A549 (cell line): ENCODE results near the gene ILDR2.

Source experiments
- BHLHE40 ChIP-seq: IDR thresholded peaks from 2 replicates; pipeline ENCODE4 v1.6.1; 2012; ENCODE audit warnings: low read depth, low read length, inconsistent platforms
- CHD2 ChIP-seq: fragments of 150-350 bp; IDR thresholded peaks from 2 replicates; pipeline ENCODE4 v1.6.1; 2014; ENCODE audit warnings: low read length; ENCODE audit not compliant: partially characterized antibody
- ESRRA ChIP-seq: fragments of 150-350 bp; IDR thresholded peaks from 2 replicates; pipeline ENCODE4 v1.6.1; 2014; ENCODE audit warnings: mild to moderate bottlenecking, low read length, borderline replicate concordance
- HOXA7 ChIP-seq: fragments of 250-450 bp; sonication (Bioruptor Pico); IDR thresholded peaks from 2 replicates; pipeline ENCODE4 v1.5.0; 2020; ENCODE audit warnings: mild to moderate bottlenecking, moderate library complexity
- KDM5A ChIP-seq: fragments of 200-600 bp; sonication (generic); IDR thresholded peaks from 2 replicates; pipeline ENCODE4 v1.6.1; 2016; ENCODE audit warnings: antibody characterized with exemption, mild to moderate bottlenecking
- PHF8 ChIP-seq: fragments of 200-600 bp; sonication (generic); IDR thresholded peaks from 2 replicates; pipeline ENCODE4 v1.6.1; 2016; ENCODE audit warnings: low read depth, mild to moderate bottlenecking, antibody characterized with exemption, moderate library complexity, borderline replicate concordance
- POLR2A ChIP-seq: IDR thresholded peaks from 2 replicates; pipeline ENCODE4 v1.6.1; 2012; ENCODE audit warnings: mild to moderate bottlenecking, low read length
- RNF2 ChIP-seq: fragments of 200-600 bp; sonication (generic); IDR thresholded peaks from 2 replicates; pipeline ENCODE4 v1.6.1; 2016; ENCODE audit warnings: low read depth, mild to moderate bottlenecking, antibody characterized with exemption, moderate library complexity, borderline replicate concordance
- TFCP2L1 ChIP-seq: fragments of 250-450 bp; sonication (Bioruptor Pico); IDR thresholded peaks from 2 replicates; pipeline ENCODE4 v1.5.0; 2021; ENCODE audit warnings: mild to moderate bottlenecking
- TF ChIP-seq, protein P1 (sequence below): fragments of >200 bp; sonication (Bioruptor Twin); formaldehyde crosslinking; IDR thresholded peaks from 3 replicates; pipeline ENCODE4 v1.5.1; 2016
- TF ChIP-seq, protein P2 (sequence below): IDR thresholded peaks from 2 replicates; pipeline ENCODE4 v1.6.1; 2012; ENCODE audit warnings: low read depth, borderline replicate concordance
- TF ChIP-seq, protein P3 (sequence below): fragments of 250-450 bp; sonication (Bioruptor Pico); IDR thresholded peaks from 2 replicates; pipeline ENCODE4 v1.5.0; 2021; ENCODE audit warnings: mild to moderate bottlenecking, moderate library complexity, borderline replicate concordance
- TF ChIP-seq, protein P4 (sequence below): fragments of 200-600 bp; sonication (generic); IDR thresholded peaks from 2 replicates; pipeline ENCODE4 v1.6.1; 2016; ENCODE audit warnings: antibody characterized with exemption, mild to moderate bottlenecking, moderate library complexity
- TF ChIP-seq, protein P5 (sequence below): fragments of >200 bp; sonication (Bioruptor Twin); formaldehyde crosslinking; IDR thresholded peaks from 3 replicates; pipeline ENCODE4 v1.6.1; 2016

DNA sequence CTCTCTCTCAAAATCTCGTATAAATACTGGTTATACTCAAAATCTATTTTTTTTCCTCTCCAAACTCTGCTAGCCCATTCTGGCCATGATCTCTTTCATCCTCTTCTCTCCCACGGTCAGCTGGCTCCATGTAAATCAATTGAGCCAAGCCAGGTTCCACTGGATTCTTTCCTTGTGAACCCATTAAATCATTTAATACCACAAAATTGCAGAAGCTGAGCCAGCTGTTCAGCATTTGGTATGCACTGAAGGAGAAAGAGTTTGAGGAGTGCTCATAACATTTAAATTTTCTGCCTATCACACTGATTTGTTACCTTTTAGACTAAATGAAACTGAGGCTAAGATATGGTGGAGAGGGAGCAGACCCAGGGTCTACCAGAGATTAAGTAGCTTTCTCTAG lies 70.2 kb downstream of the ILDR2 start:
- TF ChIP-seq RNF2 (no peak), CHD2 (no peak), HOXA7 (CRISPR knock-in tag) (no peak), PHF8 (no peak), KDM5A (no peak), POLR2A (no peak), ESRRA (no peak), TFCP2L1 (no peak), BHLHE40 (no peak)
- TF ChIP-seq, protein P1, sequence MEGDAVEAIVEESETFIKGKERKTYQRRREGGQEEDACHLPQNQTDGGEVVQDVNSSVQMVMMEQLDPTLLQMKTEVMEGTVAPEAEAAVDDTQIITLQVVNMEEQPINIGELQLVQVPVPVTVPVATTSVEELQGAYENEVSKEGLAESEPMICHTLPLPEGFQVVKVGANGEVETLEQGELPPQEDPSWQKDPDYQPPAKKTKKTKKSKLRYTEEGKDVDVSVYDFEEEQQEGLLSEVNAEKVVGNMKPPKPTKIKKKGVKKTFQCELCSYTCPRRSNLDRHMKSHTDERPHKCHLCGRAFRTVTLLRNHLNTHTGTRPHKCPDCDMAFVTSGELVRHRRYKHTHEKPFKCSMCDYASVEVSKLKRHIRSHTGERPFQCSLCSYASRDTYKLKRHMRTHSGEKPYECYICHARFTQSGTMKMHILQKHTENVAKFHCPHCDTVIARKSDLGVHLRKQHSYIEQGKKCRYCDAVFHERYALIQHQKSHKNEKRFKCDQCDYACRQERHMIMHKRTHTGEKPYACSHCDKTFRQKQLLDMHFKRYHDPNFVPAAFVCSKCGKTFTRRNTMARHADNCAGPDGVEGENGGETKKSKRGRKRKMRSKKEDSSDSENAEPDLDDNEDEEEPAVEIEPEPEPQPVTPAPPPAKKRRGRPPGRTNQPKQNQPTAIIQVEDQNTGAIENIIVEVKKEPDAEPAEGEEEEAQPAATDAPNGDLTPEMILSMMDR, result no peak
- TF ChIP-seq, protein P2, sequence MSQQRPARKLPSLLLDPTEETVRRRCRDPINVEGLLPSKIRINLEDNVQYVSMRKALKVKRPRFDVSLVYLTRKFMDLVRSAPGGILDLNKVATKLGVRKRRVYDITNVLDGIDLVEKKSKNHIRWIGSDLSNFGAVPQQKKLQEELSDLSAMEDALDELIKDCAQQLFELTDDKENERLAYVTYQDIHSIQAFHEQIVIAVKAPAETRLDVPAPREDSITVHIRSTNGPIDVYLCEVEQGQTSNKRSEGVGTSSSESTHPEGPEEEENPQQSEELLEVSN, result no peak
- TF ChIP-seq, protein P3, sequence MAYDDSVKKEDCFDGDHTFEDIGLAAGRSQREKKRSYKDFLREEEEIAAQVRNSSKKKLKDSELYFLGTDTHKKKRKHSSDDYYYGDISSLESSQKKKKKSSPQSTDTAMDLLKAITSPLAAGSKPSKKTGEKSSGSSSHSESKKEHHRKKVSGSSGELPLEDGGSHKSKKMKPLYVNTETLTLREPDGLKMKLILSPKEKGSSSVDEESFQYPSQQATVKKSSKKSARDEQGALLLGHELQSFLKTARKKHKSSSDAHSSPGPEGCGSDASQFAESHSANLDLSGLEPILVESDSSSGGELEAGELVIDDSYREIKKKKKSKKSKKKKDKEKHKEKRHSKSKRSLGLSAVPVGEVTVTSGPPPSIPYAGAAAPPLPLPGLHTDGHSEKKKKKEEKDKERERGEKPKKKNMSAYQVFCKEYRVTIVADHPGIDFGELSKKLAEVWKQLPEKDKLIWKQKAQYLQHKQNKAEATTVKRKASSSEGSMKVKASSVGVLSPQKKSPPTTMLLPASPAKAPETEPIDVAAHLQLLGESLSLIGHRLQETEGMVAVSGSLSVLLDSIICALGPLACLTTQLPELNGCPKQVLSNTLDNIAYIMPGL (CRISPR knock-in tag), result no peak
- TF ChIP-seq, protein P4, sequence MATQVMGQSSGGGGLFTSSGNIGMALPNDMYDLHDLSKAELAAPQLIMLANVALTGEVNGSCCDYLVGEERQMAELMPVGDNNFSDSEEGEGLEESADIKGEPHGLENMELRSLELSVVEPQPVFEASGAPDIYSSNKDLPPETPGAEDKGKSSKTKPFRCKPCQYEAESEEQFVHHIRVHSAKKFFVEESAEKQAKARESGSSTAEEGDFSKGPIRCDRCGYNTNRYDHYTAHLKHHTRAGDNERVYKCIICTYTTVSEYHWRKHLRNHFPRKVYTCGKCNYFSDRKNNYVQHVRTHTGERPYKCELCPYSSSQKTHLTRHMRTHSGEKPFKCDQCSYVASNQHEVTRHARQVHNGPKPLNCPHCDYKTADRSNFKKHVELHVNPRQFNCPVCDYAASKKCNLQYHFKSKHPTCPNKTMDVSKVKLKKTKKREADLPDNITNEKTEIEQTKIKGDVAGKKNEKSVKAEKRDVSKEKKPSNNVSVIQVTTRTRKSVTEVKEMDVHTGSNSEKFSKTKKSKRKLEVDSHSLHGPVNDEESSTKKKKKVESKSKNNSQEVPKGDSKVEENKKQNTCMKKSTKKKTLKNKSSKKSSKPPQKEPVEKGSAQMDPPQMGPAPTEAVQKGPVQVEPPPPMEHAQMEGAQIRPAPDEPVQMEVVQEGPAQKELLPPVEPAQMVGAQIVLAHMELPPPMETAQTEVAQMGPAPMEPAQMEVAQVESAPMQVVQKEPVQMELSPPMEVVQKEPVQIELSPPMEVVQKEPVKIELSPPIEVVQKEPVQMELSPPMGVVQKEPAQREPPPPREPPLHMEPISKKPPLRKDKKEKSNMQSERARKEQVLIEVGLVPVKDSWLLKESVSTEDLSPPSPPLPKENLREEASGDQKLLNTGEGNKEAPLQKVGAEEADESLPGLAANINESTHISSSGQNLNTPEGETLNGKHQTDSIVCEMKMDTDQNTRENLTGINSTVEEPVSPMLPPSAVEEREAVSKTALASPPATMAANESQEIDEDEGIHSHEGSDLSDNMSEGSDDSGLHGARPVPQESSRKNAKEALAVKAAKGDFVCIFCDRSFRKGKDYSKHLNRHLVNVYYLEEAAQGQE, result no peak
- TF ChIP-seq, protein P5, sequence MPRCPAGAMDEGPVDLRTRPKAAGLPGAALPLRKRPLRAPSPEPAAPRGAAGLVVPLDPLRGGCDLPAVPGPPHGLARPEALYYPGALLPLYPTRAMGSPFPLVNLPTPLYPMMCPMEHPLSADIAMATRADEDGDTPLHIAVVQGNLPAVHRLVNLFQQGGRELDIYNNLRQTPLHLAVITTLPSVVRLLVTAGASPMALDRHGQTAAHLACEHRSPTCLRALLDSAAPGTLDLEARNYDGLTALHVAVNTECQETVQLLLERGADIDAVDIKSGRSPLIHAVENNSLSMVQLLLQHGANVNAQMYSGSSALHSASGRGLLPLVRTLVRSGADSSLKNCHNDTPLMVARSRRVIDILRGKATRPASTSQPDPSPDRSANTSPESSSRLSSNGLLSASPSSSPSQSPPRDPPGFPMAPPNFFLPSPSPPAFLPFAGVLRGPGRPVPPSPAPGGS, result no peak
